ENCODE results near the gene SMS.
"Not testable (repeated sequence)": the region's sequence is repeated elsewhere in the genome, so short reads cannot be mapped to it uniquely, and the experiment has no call there.

Gene SMS

GRCh38 chrX:21934414-21934813 is 6.1 kb upstream of the SMS start:
- Mint-ChIP-seq H3K36me3 (ENCODE audit: insufficient read depth) (no peaks in the 10 kb centered on the region), H3K4me3 (no peak overlapping the region), H3K4me1 (peaks cover 3% of the 10 kb centered on the region), H3K9me3 (no peaks in the 10 kb centered on the region), H3K27ac (ENCODE audit: low read depth) (no peak overlapping the region), H3K27me3 (no peaks in the 10 kb centered on the region)
- DNase-seq (ENCODE audit: low spot score in 2 of 2) = no peak
- ATAC-seq (replicated peaks; ENCODE audit: extremely low read depth, poor library complexity, severe bottlenecking) = no peak

- DNase-seq (ENCODE audit: low spot score in 2 of 2) (no peak), ATAC-seq (replicated peaks; ENCODE audit: extremely low read depth, poor library complexity, severe bottlenecking) (no peak)
- peaks cover 19% of the 10 kb centered on the region for H3K4me1 Mint-ChIP-seq
- H3K36me3 Mint-ChIP-seq (ENCODE audit: insufficient read depth) = peaks cover 10% of the 10 kb centered on the region
- H3K27ac Mint-ChIP-seq (ENCODE audit: low read depth) = peak overlapping the region; percentile 32
- no peaks in the 10 kb centered on the region for H3K9me3 Mint-ChIP-seq
- H3K27me3 Mint-ChIP-seq = no peaks in the 10 kb centered on the region
- H3K4me3 Mint-ChIP-seq = peak overlapping the region; percentile 72
Measured at GRCh38 chrX:21939906-21940305, 603 bp upstream of the SMS start.

DNA sequence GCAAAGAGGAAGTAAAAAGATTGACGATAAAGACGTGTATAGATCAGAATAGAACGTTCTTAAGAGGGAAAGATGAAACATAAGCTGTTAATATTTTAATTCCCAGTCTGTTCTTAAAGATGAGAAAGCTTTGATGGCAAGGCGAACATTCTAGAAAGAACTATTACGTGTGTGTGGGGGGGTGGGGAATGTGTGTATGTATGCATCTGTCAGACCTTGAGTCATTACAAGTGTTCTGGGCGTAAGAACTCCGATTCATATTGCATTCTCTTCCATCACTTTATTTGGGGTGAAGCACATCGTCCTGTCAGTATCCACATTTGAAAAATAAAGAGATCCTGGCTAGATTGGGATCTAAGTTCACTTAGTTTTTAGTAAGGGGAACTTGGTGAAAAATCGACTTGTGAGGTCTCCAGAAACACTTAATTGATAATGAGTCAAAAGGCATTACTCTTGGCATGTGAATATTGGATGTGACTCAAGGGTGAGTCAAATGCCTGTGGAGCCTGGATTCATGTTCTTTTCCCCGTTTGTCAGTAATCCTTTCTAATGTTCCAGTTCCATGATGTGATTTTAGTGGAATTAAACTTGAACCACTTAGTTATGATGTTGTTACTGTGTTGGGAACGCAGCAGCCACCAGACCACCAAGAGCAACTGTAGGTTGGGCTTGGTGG is 3.1 kb downstream of the SMS start:
- peaks cover 34% of the 10 kb centered on the region for H3K4me1 Mint-ChIP-seq
- H3K27ac Mint-ChIP-seq (ENCODE audit: low read depth) = peak overlapping the region; percentile 67
- peak overlapping the region; percentile 63 for H3K4me3 Mint-ChIP-seq
- ATAC-seq (replicated peaks; ENCODE audit: extremely low read depth, poor library complexity, severe bottlenecking) = no peak
- DNase-seq (ENCODE audit: low spot score in 2 of 2) = no peak
- H3K36me3 Mint-ChIP-seq (ENCODE audit: insufficient read depth) = peaks cover 10% of the 10 kb centered on the region
- no peaks in the 10 kb centered on the region for H3K9me3 Mint-ChIP-seq
- H3K27me3 Mint-ChIP-seq = no peaks in the 10 kb centered on the region

GRCh38 chrX:21944136-21944615 is 3.7 kb downstream of the SMS start:
- H3K4me3 Mint-ChIP-seq = peak overlapping the region; percentile 63
- no peaks in the 10 kb centered on the region for H3K9me3 Mint-ChIP-seq
- DNase-seq (ENCODE audit: low spot score in 2 of 2) = no peak
- H3K36me3 Mint-ChIP-seq (ENCODE audit: insufficient read depth) = peaks cover 10% of the 10 kb centered on the region
- H3K4me1 Mint-ChIP-seq = peaks cover 38% of the 10 kb centered on the region
- no peak for ATAC-seq (replicated peaks; ENCODE audit: extremely low read depth, poor library complexity, severe bottlenecking)
- peak overlapping the region; percentile 67 for H3K27ac Mint-ChIP-seq (ENCODE audit: low read depth)
- H3K27me3 Mint-ChIP-seq = no peaks in the 10 kb centered on the region

- peak overlapping the region; percentile 77 for H3K27ac Mint-ChIP-seq (ENCODE audit: low read depth)
- H3K27me3 Mint-ChIP-seq = no peaks in the 10 kb centered on the region
- DNase-seq (ENCODE audit: low spot score in 2 of 2) (no peak), ATAC-seq (replicated peaks; ENCODE audit: extremely low read depth, poor library complexity, severe bottlenecking) (no peak)
- peak overlapping the region; percentile 49 for H3K4me3 Mint-ChIP-seq
- H3K4me1 Mint-ChIP-seq = peaks cover 52% of the 10 kb centered on the region
- peaks cover 4% of the 10 kb centered on the region for H3K36me3 Mint-ChIP-seq (ENCODE audit: insufficient read depth)
- H3K9me3 Mint-ChIP-seq = no peaks in the 10 kb centered on the region
Measured at GRCh38 chrX:21946925-21947641, 6.6 kb downstream of the SMS start.

GRCh38 chrX:21947671-21948070 is 7.2 kb downstream of the SMS start:
- Mint-ChIP-seq H3K36me3 (ENCODE audit: insufficient read depth) (no peaks in the 10 kb centered on the region), H3K27ac (ENCODE audit: low read depth) (peak overlapping the region; percentile 77), H3K27me3 (no peaks in the 10 kb centered on the region), H3K4me1 (peaks cover 52% of the 10 kb centered on the region), H3K9me3 (no peaks in the 10 kb centered on the region), H3K4me3 (peak overlapping the region; percentile 49)
- ATAC-seq (replicated peaks; ENCODE audit: extremely low read depth, poor library complexity, severe bottlenecking) = no peak
- DNase-seq (ENCODE audit: low spot score in 2 of 2) = no peak

GRCh38 chrX:21948897-21949578 is 8.5 kb downstream of the SMS start:
- Mint-ChIP-seq H3K4me1 (peaks cover 54% of the 10 kb centered on the region), H3K9me3 (no peaks in the 10 kb centered on the region), H3K4me3 (peak overlapping the region; percentile 52), H3K27ac (ENCODE audit: low read depth) (no peak overlapping the region), H3K27me3 (no peaks in the 10 kb centered on the region), H3K36me3 (ENCODE audit: insufficient read depth) (no peaks in the 10 kb centered on the region)
- DNase-seq (ENCODE audit: low spot score in 2 of 2) (peak in 1 of 2 donors; percentile 10), ATAC-seq (replicated peaks; ENCODE audit: extremely low read depth, poor library complexity, severe bottlenecking) (peak; percentile 77)

- Mint-ChIP-seq H3K27ac (ENCODE audit: low read depth) (no peak overlapping the region), H3K9me3 (no peaks in the 10 kb centered on the region), H3K4me3 (peak overlapping the region; percentile 52), H3K36me3 (ENCODE audit: insufficient read depth) (no peaks in the 10 kb centered on the region), H3K27me3 (no peaks in the 10 kb centered on the region), H3K4me1 (peaks cover 54% of the 10 kb centered on the region)
- DNase-seq (ENCODE audit: low spot score in 2 of 2) (no peak), ATAC-seq (replicated peaks; ENCODE audit: extremely low read depth, poor library complexity, severe bottlenecking) (no peak)
Measured at GRCh38 chrX:21949689-21950088, 9.2 kb downstream of the SMS start.

DNA sequence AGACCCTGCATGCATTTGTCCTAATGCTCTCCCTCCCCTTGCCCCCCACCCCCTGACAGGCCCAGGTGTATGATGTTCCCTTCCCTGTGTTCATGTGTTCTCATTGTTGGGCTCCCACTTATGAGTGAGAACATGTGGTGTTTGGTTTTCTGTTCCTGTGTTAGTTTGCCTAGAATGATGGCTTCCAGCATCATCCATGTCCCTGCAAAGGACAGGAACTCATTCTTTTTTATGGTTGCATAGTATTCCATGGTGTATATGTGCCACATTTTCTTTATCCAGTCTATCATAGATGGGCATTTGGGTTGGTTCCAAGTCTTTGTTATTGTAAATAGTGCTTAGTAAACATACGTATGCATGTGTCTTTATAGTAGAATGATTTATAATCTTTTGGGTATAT is 10.0 kb downstream of the SMS start:
- not testable (repeated sequence) for H3K36me3 Mint-ChIP-seq (ENCODE audit: insufficient read depth); DNase-seq (ENCODE audit: low spot score in 2 of 2); H3K4me3 Mint-ChIP-seq; H3K27me3 Mint-ChIP-seq; ATAC-seq (replicated peaks; ENCODE audit: extremely low read depth, poor library complexity, severe bottlenecking); H3K9me3 Mint-ChIP-seq; H3K27ac Mint-ChIP-seq (ENCODE audit: low read depth)
- H3K4me1 Mint-ChIP-seq = peaks cover 58% of the 10 kb centered on the region

DNA sequence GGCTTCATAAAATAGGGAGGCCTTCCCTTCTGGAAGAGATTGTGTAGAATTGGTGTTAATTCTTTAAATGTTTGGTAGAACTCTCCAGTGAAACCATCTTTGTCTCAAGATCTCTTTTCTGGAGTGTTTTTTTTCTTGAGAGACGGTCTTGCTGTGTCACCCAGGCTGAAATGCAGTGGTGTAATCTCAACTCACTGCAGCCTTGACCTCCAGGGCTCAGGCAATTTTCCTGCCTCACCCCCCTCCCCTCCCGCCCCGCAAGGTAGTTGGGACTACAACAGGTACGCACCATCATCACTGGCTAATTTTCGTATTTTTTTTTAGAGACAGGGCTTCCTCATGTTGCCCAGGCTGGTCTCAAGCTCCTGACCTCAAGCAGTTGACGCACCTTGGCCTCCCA is 12.1 kb downstream of the SMS start:
- H3K36me3 Mint-ChIP-seq (ENCODE audit: insufficient read depth) = no peaks in the 10 kb centered on the region
- no peak overlapping the region for H3K4me3 Mint-ChIP-seq
- no peak overlapping the region for H3K27ac Mint-ChIP-seq (ENCODE audit: low read depth)
- peaks cover 53% of the 10 kb centered on the region for H3K4me1 Mint-ChIP-seq
- H3K9me3 Mint-ChIP-seq = no peaks in the 10 kb centered on the region
- H3K27me3 Mint-ChIP-seq = no peaks in the 10 kb centered on the region
- DNase-seq (ENCODE audit: low spot score in 2 of 2) (no peak), ATAC-seq (replicated peaks; ENCODE audit: extremely low read depth, poor library complexity, severe bottlenecking) (no peak)

DNA sequence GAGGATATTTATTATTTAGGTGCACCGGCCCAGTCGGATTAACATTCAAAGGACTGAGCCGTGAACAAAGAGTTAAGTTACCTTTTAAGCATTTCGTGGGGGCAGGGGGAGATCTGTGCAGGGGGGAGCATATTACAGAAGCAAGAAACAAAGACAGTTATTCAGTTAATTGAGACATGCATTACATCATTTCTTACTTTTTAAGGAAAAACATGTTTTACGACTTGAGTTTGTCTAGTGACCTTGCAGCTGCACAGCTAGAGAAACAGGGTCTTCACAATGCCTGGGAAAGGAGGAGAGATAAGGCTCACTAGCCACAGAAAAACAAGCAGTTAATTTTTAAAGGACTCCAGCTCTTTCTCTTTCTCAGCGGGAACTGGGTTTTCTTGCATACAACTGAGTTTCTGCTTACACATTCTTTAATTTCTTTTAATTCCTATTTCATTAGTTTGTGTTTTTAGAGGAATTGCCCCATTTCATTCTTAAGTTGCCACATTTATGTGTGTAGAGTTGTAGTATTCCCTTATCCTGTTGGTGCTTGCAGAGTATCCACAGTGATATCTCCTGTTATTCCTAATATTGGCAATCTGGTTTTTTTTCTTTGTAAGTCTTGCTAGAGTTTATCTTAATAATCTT is 12.8 kb downstream of the SMS start:
- not testable (repeated sequence) for DNase-seq (ENCODE audit: low spot score in 2 of 2); H3K4me3 Mint-ChIP-seq; H3K36me3 Mint-ChIP-seq (ENCODE audit: insufficient read depth); H3K27me3 Mint-ChIP-seq; H3K9me3 Mint-ChIP-seq; ATAC-seq (replicated peaks; ENCODE audit: extremely low read depth, poor library complexity, severe bottlenecking)
- Mint-ChIP-seq H3K27ac (ENCODE audit: low read depth) (peak overlapping the region; percentile 74), H3K4me1 (peaks cover 55% of the 10 kb centered on the region)

DNA sequence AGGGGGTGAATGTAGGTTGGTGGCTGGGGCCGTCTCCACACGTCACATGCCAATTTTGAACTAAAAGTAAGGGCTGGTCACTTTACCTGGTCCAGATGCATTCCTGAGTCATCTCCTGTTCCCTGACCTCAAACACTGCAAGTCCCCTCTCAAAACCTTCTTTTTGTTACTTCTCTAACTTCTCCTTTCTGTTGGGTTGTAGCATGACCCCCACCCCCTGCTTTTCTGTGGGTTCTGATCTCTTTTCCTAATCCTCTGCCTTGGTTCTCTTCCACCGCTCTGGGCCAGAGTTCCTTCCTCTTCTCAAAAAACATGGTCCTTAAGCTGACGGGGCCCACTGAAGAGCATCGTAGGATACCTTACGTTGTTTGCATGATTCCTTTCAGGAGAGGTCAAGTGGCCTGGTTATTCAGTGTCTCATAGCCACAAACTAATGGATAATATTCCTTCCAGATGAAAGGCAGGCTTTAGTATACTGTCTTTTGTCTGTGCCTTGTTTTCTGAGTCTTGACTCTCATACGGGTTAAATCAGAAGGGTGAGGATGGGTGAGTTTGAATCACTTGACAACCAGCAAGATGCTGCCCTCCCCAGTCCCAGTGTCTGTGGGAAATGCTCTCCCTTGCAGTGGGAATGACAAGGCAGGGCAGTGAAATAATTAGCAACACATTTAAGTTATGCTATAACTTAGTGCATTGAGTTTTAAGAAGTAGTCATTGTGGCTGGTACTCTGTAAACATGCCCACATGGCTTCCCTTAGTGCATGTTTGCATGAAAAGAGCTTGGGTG is 15.1 kb downstream of the SMS start:
- H3K27me3 Mint-ChIP-seq = no peaks in the 10 kb centered on the region
- H3K9me3 Mint-ChIP-seq = no peaks in the 10 kb centered on the region
- no peak overlapping the region for H3K4me3 Mint-ChIP-seq
- DNase-seq (ENCODE audit: low spot score in 2 of 2) (no peak), ATAC-seq (replicated peaks; ENCODE audit: extremely low read depth, poor library complexity, severe bottlenecking) (no peak)
- peak overlapping the region; percentile 38 for H3K27ac Mint-ChIP-seq (ENCODE audit: low read depth)
- no peaks in the 10 kb centered on the region for H3K36me3 Mint-ChIP-seq (ENCODE audit: insufficient read depth)
- peaks cover 58% of the 10 kb centered on the region for H3K4me1 Mint-ChIP-seq

Data from central memory CD8-positive, alpha-beta T cell (primary cell).